T-helper 2 cell treated with Interferon-gamma antibody and Interleukin-4, amounts not matched to agents 5 μg/mL and 100 μg/mL, for 36 hours (primary cell): Measurements from ENCODE around the gene ADORA2B.

ENCODE experiments used
- DNase-seq: peaks from one replicate; pipeline ENCODE4 v3.0.0; 2021; ENCODE audit warnings: low spot score
- H3K27ac Mint-ChIP-seq: one replicate; pipeline ENCODE4 v1.8.0; 2021; ENCODE audit warnings: mild to moderate bottlenecking, mixed read lengths
- H3K27me3 Mint-ChIP-seq: one replicate; pipeline ENCODE4 v1.8.0; 2021; ENCODE audit warnings: low read depth, mixed read lengths
- H3K36me3 Mint-ChIP-seq: one replicate; pipeline ENCODE4 v1.8.0; 2021; ENCODE audit warnings: low read depth, mixed read lengths
- H3K4me1 Mint-ChIP-seq: one replicate; pipeline ENCODE4 v1.8.0; 2021; ENCODE audit warnings: low read depth, mixed read lengths
- H3K4me3 Mint-ChIP-seq: one replicate; pipeline ENCODE4 v1.8.0; 2022; ENCODE audit warnings: mild to moderate bottlenecking, moderate library complexity, mixed read lengths
- H3K9me3 Mint-ChIP-seq: one replicate; pipeline ENCODE4 v1.8.0; 2021; ENCODE audit warnings: mixed read lengths

The ADORA2B gene

GRCh38 chr17:15915961-15916360, 29.0 kb upstream of the ADORA2B start:
- Mint-ChIP-seq H3K36me3 (no peaks in the 10 kb centered on the region), H3K4me3 (no peak overlapping the region), H3K27ac (no peak overlapping the region), H3K27me3 (peaks cover 20% of the 10 kb centered on the region), H3K4me1 (peaks cover 8% of the 10 kb centered on the region), H3K9me3 (no peaks in the 10 kb centered on the region)
- DNase-seq: no peak

- DNase-seq: no peak
- no peaks in the 10 kb centered on the region for H3K36me3 Mint-ChIP-seq
- no peak overlapping the region for H3K27ac Mint-ChIP-seq
- peaks cover 8% of the 10 kb centered on the region for H3K4me1 Mint-ChIP-seq
- no peak overlapping the region for H3K4me3 Mint-ChIP-seq
- peaks cover 20% of the 10 kb centered on the region for H3K27me3 Mint-ChIP-seq
- H3K9me3 Mint-ChIP-seq: no peaks in the 10 kb centered on the region
Measured at GRCh38 chr17:15917021-15917437, 27.9 kb upstream of the ADORA2B start.

GRCh38 chr17:15917438-15918027, 27.4 kb upstream of the ADORA2B start:
- Mint-ChIP-seq H3K27me3 (peaks cover 25% of the 10 kb centered on the region), H3K36me3 (no peaks in the 10 kb centered on the region), H3K27ac (no peak overlapping the region), H3K4me1 (peaks cover 8% of the 10 kb centered on the region), H3K4me3 (no peak overlapping the region), H3K9me3 (no peaks in the 10 kb centered on the region)
- no peak for DNase-seq

- H3K4me1 Mint-ChIP-seq: peaks cover 8% of the 10 kb centered on the region
- no peak overlapping the region for H3K27ac Mint-ChIP-seq
- peaks cover 25% of the 10 kb centered on the region for H3K27me3 Mint-ChIP-seq
- no peaks in the 10 kb centered on the region for H3K36me3 Mint-ChIP-seq
- no peaks in the 10 kb centered on the region for H3K9me3 Mint-ChIP-seq
- no peak overlapping the region for H3K4me3 Mint-ChIP-seq
- no peak for DNase-seq
Measured at GRCh38 chr17:15918261-15918660, 26.7 kb upstream of the ADORA2B start.

GRCh38 chr17:15918661-15919259, 26.2 kb upstream of the ADORA2B start:
- Mint-ChIP-seq H3K4me1 (peaks cover 8% of the 10 kb centered on the region), H3K27ac (no peak overlapping the region), H3K9me3 (no peaks in the 10 kb centered on the region), H3K4me3 (no peak overlapping the region), H3K36me3 (no peaks in the 10 kb centered on the region), H3K27me3 (peaks cover 29% of the 10 kb centered on the region)
- DNase-seq: no peak

- Mint-ChIP-seq H3K36me3 (no peaks in the 10 kb centered on the region), H3K4me1 (peaks cover 7% of the 10 kb centered on the region)
Measured at GRCh38 chr17:15919466-15919865, 25.5 kb upstream of the ADORA2B start.

GRCh38 chr17:15920758-15921239, 24.1 kb upstream of the ADORA2B start:
- Mint-ChIP-seq H3K9me3 (no peaks in the 10 kb centered on the region), H3K36me3 (no peaks in the 10 kb centered on the region), H3K4me1 (no peaks in the 10 kb centered on the region), H3K27ac (no peak overlapping the region), H3K27me3 (peaks cover 22% of the 10 kb centered on the region), H3K4me3 (no peak overlapping the region)
- no peak for DNase-seq

More at GRCh38 chr17:15919466-15919865, 25.5 kb upstream of the ADORA2B start:
- DNase-seq: no peak
- no peak overlapping the region for H3K27ac Mint-ChIP-seq
- H3K9me3 Mint-ChIP-seq: no peaks in the 10 kb centered on the region
- H3K4me3 Mint-ChIP-seq: no peak overlapping the region
- H3K27me3 Mint-ChIP-seq: peaks cover 29% of the 10 kb centered on the region

- Mint-ChIP-seq H3K27ac (no peak overlapping the region), H3K36me3 (no peaks in the 10 kb centered on the region), H3K27me3 (peaks cover 22% of the 10 kb centered on the region), H3K9me3 (no peaks in the 10 kb centered on the region), H3K4me1 (no peaks in the 10 kb centered on the region), H3K4me3 (no peak overlapping the region)
- no peak for DNase-seq
Measured at GRCh38 chr17:15921640-15922039, 23.3 kb upstream of the ADORA2B start.

- no peaks in the 10 kb centered on the region for H3K36me3 Mint-ChIP-seq
- DNase-seq: no peak
- no peak overlapping the region for H3K27ac Mint-ChIP-seq
- H3K27me3 Mint-ChIP-seq: peaks cover 20% of the 10 kb centered on the region
- no peaks in the 10 kb centered on the region for H3K4me1 Mint-ChIP-seq
- H3K9me3 Mint-ChIP-seq: no peaks in the 10 kb centered on the region
- no peak overlapping the region for H3K4me3 Mint-ChIP-seq
Measured at GRCh38 chr17:15922586-15922985, 22.3 kb upstream of the ADORA2B start.

- no peaks in the 10 kb centered on the region for H3K9me3 Mint-ChIP-seq
- no peak overlapping the region for H3K27ac Mint-ChIP-seq
- no peak for DNase-seq
- peaks cover 2% of the 10 kb centered on the region for H3K4me1 Mint-ChIP-seq
- no peaks in the 10 kb centered on the region for H3K36me3 Mint-ChIP-seq
- H3K27me3 Mint-ChIP-seq: peaks cover 37% of the 10 kb centered on the region
- no peak overlapping the region for H3K4me3 Mint-ChIP-seq
Measured at GRCh38 chr17:15926039-15926740, 18.7 kb upstream of the ADORA2B start.

- no peak for DNase-seq
- no peaks in the 10 kb centered on the region for H3K36me3 Mint-ChIP-seq
- peaks cover 2% of the 10 kb centered on the region for H3K4me1 Mint-ChIP-seq
- H3K27me3 Mint-ChIP-seq: peaks cover 38% of the 10 kb centered on the region
- H3K27ac Mint-ChIP-seq: no peak overlapping the region
- H3K9me3 Mint-ChIP-seq: no peaks in the 10 kb centered on the region
- H3K4me3 Mint-ChIP-seq: no peak overlapping the region
Measured at GRCh38 chr17:15928286-15928785, 16.6 kb upstream of the ADORA2B start.

GRCh38 chr17:15929941-15930340, 15.0 kb upstream of the ADORA2B start:
- no peak overlapping the region for H3K27ac Mint-ChIP-seq

GRCh38 chr17:15930426-15930825, 14.5 kb upstream of the ADORA2B start:
- H3K9me3 Mint-ChIP-seq: no peaks in the 10 kb centered on the region

More at GRCh38 chr17:15929941-15930340, 15.0 kb upstream of the ADORA2B start:
- Mint-ChIP-seq H3K27me3 (peaks cover 39% of the 10 kb centered on the region), H3K36me3 (no peaks in the 10 kb centered on the region), H3K4me3 (no peak overlapping the region), H3K9me3 (no peaks in the 10 kb centered on the region), H3K4me1 (peaks cover 2% of the 10 kb centered on the region)
- no peak for DNase-seq

GRCh38 chr17:15931394-15931793, 13.5 kb upstream of the ADORA2B start:
- Mint-ChIP-seq H3K36me3 (no peaks in the 10 kb centered on the region), H3K27ac (no peak overlapping the region), H3K27me3 (peaks cover 39% of the 10 kb centered on the region), H3K9me3 (no peaks in the 10 kb centered on the region), H3K4me3 (no peak overlapping the region), H3K4me1 (peaks cover 2% of the 10 kb centered on the region)
- DNase-seq: no peak

More at GRCh38 chr17:15930426-15930825, 14.5 kb upstream of the ADORA2B start:
- no peak overlapping the region for H3K4me3 Mint-ChIP-seq
- no peak for DNase-seq
- peaks cover 42% of the 10 kb centered on the region for H3K27me3 Mint-ChIP-seq
- H3K36me3 Mint-ChIP-seq: no peaks in the 10 kb centered on the region
- H3K4me1 Mint-ChIP-seq: peaks cover 2% of the 10 kb centered on the region
- no peak overlapping the region for H3K27ac Mint-ChIP-seq
